GM19455 (cell line): ENCODE measurements around the gene HSD11B1L.
"Not testable (repeated sequence)": the region's sequence is repeated elsewhere in the genome, so short reads cannot be mapped to it uniquely, and the experiment has no call there.

Experiments used
- ATAC-seq: cut with Tn5 transposase; IDR thresholded peaks from one replicate; pipeline ENCODE4 v1.9.1; 2021; ENCODE audit not compliant: unreplicated experiment

The HSD11B1L gene

GRCh38 chr19:5719961-5720790 is 39.3 kb downstream of the HSD11B1L start, which contains the start of the genes CATSPERD and LONP1:
TSS of gene CATSPERD (plus strand) at chr19:5720637. CDS start at chr19:5720738, 101 bp downstream.
TSS of gene LONP1 (minus strand) at chr19:5720146. CDS start at chr19:5720132, 14 bp downstream.
- peak; percentile 80 for ATAC-seq

GRCh38 chr19:5727453-5728050 is 46.7 kb downstream of the HSD11B1L start:
- no peak for ATAC-seq

GRCh38 chr19:5733172-5733571 is 52.3 kb downstream of the HSD11B1L start:
- not testable (repeated sequence) for ATAC-seq
